NCI-H82 treated with DMSO at 0.1 percent for 48 hours (cell line): Measurements from ENCODE around the gene GLE1.

Source experiments
- DNase-seq: peaks from one replicate; lab custom pipeline; 2025; ENCODE audit not compliant: unreplicated experiment; lab: John Stamatoyannopoulos, UW

GLE1 gene

GRCh38 chr9:128588581-128589233, 84.2 kb downstream of the GLE1 start:
- no peak for DNase-seq
